KMS-11 (cell line): ENCODE measurements around the gene NVL.

ENCODE experiments used
- H2AFZ ChIP-seq: fragments of 200-600 bp; sonication (generic); 2 replicates; pipeline ENCODE4 v1.6.1; 2016; ENCODE audit warnings: antibody characterized with exemption, mixed run types, low read depth
- H3K27ac ChIP-seq: fragments of 200-600 bp; sonication (generic); 2 replicates; pipeline ENCODE4 v1.6.1; 2016; ENCODE audit warnings: mild to moderate bottlenecking, mixed run types
- H3K27me3 ChIP-seq: fragments of 200-600 bp; sonication (generic); 2 replicates; pipeline ENCODE4 v1.6.1; 2017; ENCODE audit warnings: mild to moderate bottlenecking, low read depth, mixed run types, moderate library complexity; ENCODE audit not compliant: insufficient read depth
- H3K36me3 ChIP-seq: fragments of 200-600 bp; sonication (generic); 2 replicates; pipeline ENCODE4 v1.6.1; 2017; ENCODE audit warnings: mild to moderate bottlenecking, mixed run types; ENCODE audit not compliant: insufficient read depth
- H3K4me1 ChIP-seq: fragments of 200-600 bp; sonication (generic); 2 replicates; pipeline ENCODE4 v1.6.1; 2016; ENCODE audit warnings: mild to moderate bottlenecking, low read depth, mixed run types; ENCODE audit not compliant: poor library complexity, severe bottlenecking
- H3K4me2 ChIP-seq: fragments of 200-600 bp; sonication (generic); 2 replicates; pipeline ENCODE4 v1.7.0; 2016; ENCODE audit warnings: mild to moderate bottlenecking, mixed run types
- H3K4me3 ChIP-seq: fragments of 200-600 bp; sonication (generic); IDR thresholded peaks from 2 replicates; pipeline ENCODE4 v1.6.1; 2017; ENCODE audit warnings: low read depth, low read length, mixed read lengths; ENCODE audit not compliant: insufficient read depth
- H3K79me2 ChIP-seq: fragments of 200-600 bp; sonication (generic); 2 replicates; pipeline ENCODE4 v1.6.1; 2016; ENCODE audit warnings: low read depth, mixed run types; ENCODE audit not compliant: insufficient read depth
- H3K9ac ChIP-seq: fragments of 200-600 bp; sonication (generic); 2 replicates; pipeline ENCODE4 v1.6.1; 2016; ENCODE audit warnings: mild to moderate bottlenecking, mixed run types
- H4K20me1 ChIP-seq: fragments of 200-600 bp; sonication (generic); 2 replicates; pipeline ENCODE4 v1.6.1; 2016; ENCODE audit warnings: mild to moderate bottlenecking, mixed run types; ENCODE audit not compliant: insufficient read depth
- CTCF ChIP-seq: fragments of 200-600 bp; sonication (generic); conservative IDR thresholded peaks from 2 replicates; pipeline ENCODE4 v1.6.1; 2017; ENCODE audit warnings: low read depth, mild to moderate bottlenecking, antibody characterized with exemption, low read length, moderate library complexity, mixed read lengths

Gene NVL

DNA sequence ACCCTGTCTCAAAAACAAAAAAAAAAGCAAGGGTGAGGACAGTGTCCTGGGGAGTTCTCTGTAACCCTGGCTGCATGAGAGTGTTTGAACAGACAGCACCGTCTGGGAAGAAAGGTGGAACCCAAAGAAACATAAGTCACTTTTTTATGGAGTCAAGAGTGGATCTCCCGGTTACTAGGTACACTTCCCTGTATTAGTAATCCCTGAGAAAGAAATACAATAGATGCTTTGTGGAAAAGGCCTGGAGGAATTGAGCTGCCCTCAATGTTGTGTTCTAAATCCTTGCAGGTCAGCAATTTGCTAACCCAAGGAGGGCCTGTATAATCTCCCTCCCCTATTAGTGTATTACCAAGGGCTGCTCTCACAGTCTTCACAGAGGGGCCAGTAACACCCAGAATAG lies 130.3 kb downstream of the NVL start:
- no peak overlapping the region for H3K9ac ChIP-seq
- H3K79me2 ChIP-seq: no peaks in the 10 kb centered on the region
- TF ChIP-seq CTCF: no peak
- H3K4me3 ChIP-seq: no peak overlapping the region
- no peaks in the 10 kb centered on the region for H3K27me3 ChIP-seq
- H4K20me1 ChIP-seq: no peaks in the 10 kb centered on the region
- no peaks in the 10 kb centered on the region for H3K4me1 ChIP-seq
- no peaks in the 10 kb centered on the region for H3K36me3 ChIP-seq
- no peak overlapping the region for H3K27ac ChIP-seq
- no peak overlapping the region for H3K4me2 ChIP-seq
- no peak overlapping the region for H2AFZ ChIP-seq

GRCh38 chr1:224198572-224198971 lies 131.4 kb downstream of the NVL start:
- H3K79me2 ChIP-seq: no peaks in the 10 kb centered on the region
- no peak overlapping the region for H3K9ac ChIP-seq
- H3K27me3 ChIP-seq: no peaks in the 10 kb centered on the region
- TF ChIP-seq CTCF: no peak
- no peaks in the 10 kb centered on the region for H4K20me1 ChIP-seq
- no peak overlapping the region for H3K4me3 ChIP-seq
- H3K4me1 ChIP-seq: no peaks in the 10 kb centered on the region
- no peak overlapping the region for H3K27ac ChIP-seq
- no peak overlapping the region for H2AFZ ChIP-seq
- no peak overlapping the region for H3K4me2 ChIP-seq
- no peaks in the 10 kb centered on the region for H3K36me3 ChIP-seq

GRCh38 chr1:224196813-224197600 lies 133.0 kb downstream of the NVL start:
- H3K27me3 ChIP-seq: no peaks in the 10 kb centered on the region
- H3K27ac ChIP-seq: no peak overlapping the region
- no peak overlapping the region for H3K9ac ChIP-seq
- TF ChIP-seq CTCF: no peak
- no peaks in the 10 kb centered on the region for H4K20me1 ChIP-seq
- H3K79me2 ChIP-seq: no peaks in the 10 kb centered on the region; the same call in 1 of the 2 replicates
- H3K4me2 ChIP-seq: no peak overlapping the region
- peaks cover 5% of the 10 kb centered on the region for H3K4me1 ChIP-seq
- H3K4me3 ChIP-seq: no peak overlapping the region
- 0 out of 2 replicates have a peak, but pooled peaks cover 3% of the 10 kb centered on the region for H3K36me3 ChIP-seq
- no peak overlapping the region for H2AFZ ChIP-seq

DNA sequence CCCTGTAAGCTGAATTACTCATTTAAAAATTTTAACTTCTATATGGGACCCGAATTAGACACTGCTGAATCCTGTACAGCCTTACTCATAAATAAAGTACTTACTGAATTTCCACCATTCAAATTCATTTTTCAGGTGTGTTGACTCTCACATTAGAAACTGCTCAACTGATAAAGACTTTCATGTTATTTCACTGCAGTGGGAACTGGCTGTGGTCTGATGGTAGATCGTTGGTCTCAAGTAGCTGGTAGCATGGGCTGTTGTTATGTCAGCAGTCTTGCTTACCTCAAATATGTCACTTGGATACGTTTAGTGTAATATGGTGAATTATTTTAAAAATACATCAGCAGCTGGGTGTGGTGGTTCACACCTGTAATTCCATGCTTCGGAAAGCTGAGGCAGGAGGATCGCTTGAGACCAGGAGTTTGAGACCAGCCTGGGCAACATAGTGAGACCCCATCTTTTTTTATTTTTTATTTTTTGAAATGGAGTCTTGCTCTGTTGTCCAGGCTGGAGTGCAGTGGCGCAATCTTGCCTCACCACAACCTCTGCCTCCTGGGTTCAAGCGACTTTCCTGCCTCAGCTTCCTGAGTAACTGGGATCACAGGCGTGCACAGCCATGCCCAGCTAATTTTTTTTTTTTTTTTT lies 136.5 kb downstream of the NVL start:
- no peaks in the 10 kb centered on the region for H3K27me3 ChIP-seq
- peaks cover 20% of the 10 kb centered on the region for H3K79me2 ChIP-seq
- no peak for TF ChIP-seq CTCF
- no peak overlapping the region for H3K27ac ChIP-seq
- peaks cover 10% of the 10 kb centered on the region; the same call in 1 of the 2 replicates for H4K20me1 ChIP-seq
- no peak overlapping the region for H3K4me2 ChIP-seq
- H2AFZ ChIP-seq: no peak overlapping the region
- no peak overlapping the region for H3K9ac ChIP-seq
- no peak overlapping the region for H3K4me3 ChIP-seq
- peaks cover 5% of the 10 kb centered on the region for H3K4me1 ChIP-seq
- 0 out of 2 replicates have a peak, but pooled peaks cover 6% of the 10 kb centered on the region for H3K36me3 ChIP-seq
